Neutrophil (primary cell): Measurements from ENCODE around the gene SOCS3.
A peak's percentile ranks its signal among the peaks of the same experiment; 100 is the strongest.

Experiments used
- H3K27ac ChIP-seq: fragments of 200-600 bp; sonication (generic); 2 replicates; pipeline ENCODE4 v1.5.1; 2016; ENCODE audit warnings: mild to moderate bottlenecking, moderate library complexity
- H3K27me3 ChIP-seq: fragments of 200-600 bp; sonication (generic); 2 replicates; pipeline ENCODE4 v1.6.0; 2016; ENCODE audit warnings: mild to moderate bottlenecking
- H3K36me3 ChIP-seq: fragments of 200-600 bp; sonication (generic); 2 replicates; pipeline ENCODE4 v1.5.1; 2017
- H3K4me1 ChIP-seq, 2 experiments: fragments of 200-600 bp in 1 of 2; sonication (generic) in 1 of 2; 1 replicate in 1 of 2; 2 replicates in 1 of 2; pipeline versions ENCODE4 v1.5.1 to v1.6.1; 2013 to 2016; ENCODE audit warnings: low read depth in 1 of 2, low read length in 1 of 2, mild to moderate bottlenecking in 1 of 2, moderate library complexity in 1 of 2; ENCODE audit not compliant: control insufficient read depth in 1 of 2, insufficient read depth in 1 of 2
- H3K4me3 ChIP-seq, 2 experiments: fragments of 200-600 bp in 1 of 2; sonication (generic) in 1 of 2; 1 replicate in 1 of 2; 2 replicates in 1 of 2; pipeline ENCODE4 v1.5.1; 2013 to 2016; ENCODE audit warnings: low read depth in 1 of 2, low read length in 1 of 2, mild to moderate bottlenecking in 1 of 2, moderate library complexity in 1 of 2
- H3K9me3 ChIP-seq: fragments of 200-600 bp; sonication (generic); 2 replicates; pipeline ENCODE4 v1.5.1; 2016
- TF ChIP-seq, protein P1 (sequence below): fragments of 200-600 bp; sonication (generic); IDR thresholded peaks from 2 replicates; pipeline ENCODE4 v1.5.1; 2016; ENCODE audit warnings: antibody characterized with exemption

The SOCS3 gene

GRCh38 chr17:78395155-78395554 is 35.3 kb upstream of the SOCS3 start:
- no peaks in the 10 kb centered on the region for H3K27me3 ChIP-seq
- no peaks in the 10 kb centered on the region for H3K9me3 ChIP-seq
- peaks cover 85% of the 10 kb centered on the region for H3K36me3 ChIP-seq
- H3K27ac ChIP-seq = no peak overlapping the region
- H3K4me3 ChIP-seq = no peak overlapping the region
- peaks cover 5 to 11% of the 10 kb centered on the region in 2 experiments for H3K4me1 ChIP-seq
- TF ChIP-seq, protein P1, sequence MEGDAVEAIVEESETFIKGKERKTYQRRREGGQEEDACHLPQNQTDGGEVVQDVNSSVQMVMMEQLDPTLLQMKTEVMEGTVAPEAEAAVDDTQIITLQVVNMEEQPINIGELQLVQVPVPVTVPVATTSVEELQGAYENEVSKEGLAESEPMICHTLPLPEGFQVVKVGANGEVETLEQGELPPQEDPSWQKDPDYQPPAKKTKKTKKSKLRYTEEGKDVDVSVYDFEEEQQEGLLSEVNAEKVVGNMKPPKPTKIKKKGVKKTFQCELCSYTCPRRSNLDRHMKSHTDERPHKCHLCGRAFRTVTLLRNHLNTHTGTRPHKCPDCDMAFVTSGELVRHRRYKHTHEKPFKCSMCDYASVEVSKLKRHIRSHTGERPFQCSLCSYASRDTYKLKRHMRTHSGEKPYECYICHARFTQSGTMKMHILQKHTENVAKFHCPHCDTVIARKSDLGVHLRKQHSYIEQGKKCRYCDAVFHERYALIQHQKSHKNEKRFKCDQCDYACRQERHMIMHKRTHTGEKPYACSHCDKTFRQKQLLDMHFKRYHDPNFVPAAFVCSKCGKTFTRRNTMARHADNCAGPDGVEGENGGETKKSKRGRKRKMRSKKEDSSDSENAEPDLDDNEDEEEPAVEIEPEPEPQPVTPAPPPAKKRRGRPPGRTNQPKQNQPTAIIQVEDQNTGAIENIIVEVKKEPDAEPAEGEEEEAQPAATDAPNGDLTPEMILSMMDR = no peak

DNA sequence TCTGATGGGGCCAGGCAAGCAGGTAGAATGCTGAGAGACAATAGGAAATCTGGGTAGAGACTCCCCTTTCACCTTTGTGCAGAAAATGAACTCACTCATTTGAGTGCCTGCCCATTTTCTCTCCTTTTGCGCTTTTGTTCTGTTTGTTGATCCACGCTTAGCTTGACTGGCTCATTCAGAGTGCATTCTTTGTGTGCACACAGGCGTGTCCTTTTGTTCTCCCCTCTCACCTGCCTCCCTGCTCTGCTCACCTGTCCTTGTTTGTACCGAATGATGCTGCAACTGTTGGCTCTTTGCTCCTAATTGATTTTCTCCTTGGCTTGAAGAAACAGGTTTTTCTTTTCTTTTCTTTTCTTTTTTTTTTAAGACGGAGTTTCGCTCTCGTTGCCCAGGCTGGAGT is 34.3 kb upstream of the SOCS3 start:
- no peaks in the 10 kb centered on the region for H3K9me3 ChIP-seq
- H3K27ac ChIP-seq = no peak overlapping the region
- no peak overlapping the region for H3K4me3 ChIP-seq
- peaks cover 75% of the 10 kb centered on the region for H3K36me3 ChIP-seq
- no peaks in the 10 kb centered on the region for H3K27me3 ChIP-seq
- TF ChIP-seq, protein P1 = no peak
- H3K4me1 ChIP-seq = peaks cover 15 to 21% of the 10 kb centered on the region in 2 experiments

DNA sequence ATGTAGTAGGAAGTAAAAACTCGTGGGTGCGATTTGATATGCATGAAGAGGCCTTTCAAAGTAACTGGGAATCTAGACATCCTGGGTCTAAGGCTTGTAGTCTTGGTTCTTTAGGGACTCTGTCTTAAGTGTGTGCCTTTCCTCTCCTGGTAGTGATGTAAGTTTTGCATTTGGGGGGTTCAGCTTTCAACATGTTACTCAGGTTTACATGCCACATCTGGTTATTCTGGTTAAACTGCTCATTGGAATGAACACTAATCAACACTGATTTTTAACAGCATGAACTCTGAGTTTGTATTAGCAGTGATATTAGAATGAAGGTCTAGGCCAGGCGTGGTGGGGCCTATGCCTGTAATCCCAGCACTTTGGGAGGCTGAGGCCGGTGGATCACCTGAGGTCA is 33.7 kb upstream of the SOCS3 start:
- TF ChIP-seq, protein P1 = no peak
- H3K36me3 ChIP-seq = peaks cover 69% of the 10 kb centered on the region
- H3K27ac ChIP-seq = no peak overlapping the region
- H3K4me3 ChIP-seq = no peak overlapping the region
- peaks cover 21 to 27% of the 10 kb centered on the region in 2 experiments for H3K4me1 ChIP-seq
- no peaks in the 10 kb centered on the region for H3K9me3 ChIP-seq
- no peaks in the 10 kb centered on the region for H3K27me3 ChIP-seq

- TF ChIP-seq, protein P1 = no peak
- H3K27me3 ChIP-seq = no peaks in the 10 kb centered on the region
- H3K36me3 ChIP-seq = peaks cover 56% of the 10 kb centered on the region
Observed at GRCh38 chr17:78392295-78392694, 32.4 kb upstream of the SOCS3 start.

GRCh38 chr17:78391843-78392242 is 32.0 kb upstream of the SOCS3 start:
- peaks cover 52% of the 10 kb centered on the region for H3K36me3 ChIP-seq
- no peaks in the 10 kb centered on the region for H3K27me3 ChIP-seq
- H3K4me1 ChIP-seq = peaks cover 38 to 45% of the 10 kb centered on the region in 2 experiments
- TF ChIP-seq, protein P1 = no peak
- H3K27ac ChIP-seq = peak overlapping the region; percentile 27
- H3K9me3 ChIP-seq = no peaks in the 10 kb centered on the region
- H3K4me3 ChIP-seq = no peak overlapping the region

More at GRCh38 chr17:78392295-78392694, 32.4 kb upstream of the SOCS3 start:
- Histone ChIP-seq H3K27ac (peak overlapping the region; percentile 27), H3K9me3 (no peaks in the 10 kb centered on the region), H3K4me3 (no peak overlapping the region), H3K4me1 (peaks cover 34 to 40% of the 10 kb centered on the region in 2 experiments)

GRCh38 chr17:78391051-78391431 is 31.2 kb upstream of the SOCS3 start:
- Histone ChIP-seq H3K27me3 (no peaks in the 10 kb centered on the region), H3K27ac (no peak overlapping the region), H3K9me3 (no peaks in the 10 kb centered on the region), H3K4me3 (no peak overlapping the region), H3K36me3 (peaks cover 44% of the 10 kb centered on the region), H3K4me1 (peaks cover 46 to 53% of the 10 kb centered on the region in 2 experiments)
- TF ChIP-seq, protein P1 = no peak
